HG02885 (cell line): Measurements from ENCODE around the gene AHCTF1.
A peak's percentile ranks its signal among the peaks of the same experiment; 100 is the strongest.
"Not testable (repeated sequence)": the region's sequence is repeated elsewhere in the genome, so short reads cannot be mapped to it uniquely, and the experiment has no call there.

ENCODE experiments used
- ATAC-seq: cut with Tn5 transposase; IDR thresholded peaks from one replicate; pipeline ENCODE4 v1.9.1; 2021; ENCODE audit warnings: mild to moderate bottlenecking; ENCODE audit not compliant: unreplicated experiment, poor library complexity

Gene AHCTF1

GRCh38 chr1:246840761-246841160 is 91.0 kb downstream of the AHCTF1 start:
- not testable (repeated sequence) for ATAC-seq

- no peak for ATAC-seq
Measured at GRCh38 chr1:246838118-246838456, 93.7 kb downstream of the AHCTF1 start.

- ATAC-seq: peak; percentile 90
Measured at GRCh38 chr1:246837418-246838117, 94.2 kb downstream of the AHCTF1 start.

GRCh38 chr1:246836209-246836966 is 95.4 kb downstream of the AHCTF1 start:
- no peak for ATAC-seq

GRCh38 chr1:246831543-246831942 is 100.2 kb downstream of the AHCTF1 start:
- no peak for ATAC-seq

- no peak for ATAC-seq
Measured at GRCh38 chr1:246828818-246829217, 102.9 kb downstream of the AHCTF1 start.

GRCh38 chr1:246827396-246827795 is 104.4 kb downstream of the AHCTF1 start:
- no peak for ATAC-seq

- ATAC-seq: no peak
Measured at GRCh38 chr1:246825557-246826175, 106.1 kb downstream of the AHCTF1 start.

GRCh38 chr1:246824541-246824940 is 107.2 kb downstream of the AHCTF1 start:
- no peak for ATAC-seq

- ATAC-seq: not testable (repeated sequence)
Measured at GRCh38 chr1:246822154-246822553, 109.6 kb downstream of the AHCTF1 start.

- ATAC-seq: no peak
Measured at GRCh38 chr1:246820666-246821065, 111.1 kb downstream of the AHCTF1 start.

GRCh38 chr1:246817778-246818177 is 114.0 kb downstream of the AHCTF1 start:
- not testable (repeated sequence) for ATAC-seq

GRCh38 chr1:246815693-246816270 is 116.0 kb downstream of the AHCTF1 start:
- ATAC-seq: no peak

GRCh38 chr1:246814890-246815289 is 116.9 kb downstream of the AHCTF1 start:
- ATAC-seq: no peak

GRCh38 chr1:246813325-246813724 is 118.4 kb downstream of the AHCTF1 start:
- ATAC-seq: not testable (repeated sequence)

- no peak for ATAC-seq
Measured at GRCh38 chr1:246811985-246812384, 119.8 kb downstream of the AHCTF1 start.

GRCh38 chr1:246809473-246809872 is 122.3 kb downstream of the AHCTF1 start:
- ATAC-seq: no peak

GRCh38 chr1:246805135-246805716 is 126.5 kb downstream of the AHCTF1 start:
- no peak for ATAC-seq

- ATAC-seq: no peak
Measured at GRCh38 chr1:246803883-246804282, 127.9 kb downstream of the AHCTF1 start.

GRCh38 chr1:246803373-246803772 is 128.4 kb downstream of the AHCTF1 start:
- ATAC-seq: no peak
